ENCODE measurements around the gene FIZ1.

FIZ1 gene

DNA sequence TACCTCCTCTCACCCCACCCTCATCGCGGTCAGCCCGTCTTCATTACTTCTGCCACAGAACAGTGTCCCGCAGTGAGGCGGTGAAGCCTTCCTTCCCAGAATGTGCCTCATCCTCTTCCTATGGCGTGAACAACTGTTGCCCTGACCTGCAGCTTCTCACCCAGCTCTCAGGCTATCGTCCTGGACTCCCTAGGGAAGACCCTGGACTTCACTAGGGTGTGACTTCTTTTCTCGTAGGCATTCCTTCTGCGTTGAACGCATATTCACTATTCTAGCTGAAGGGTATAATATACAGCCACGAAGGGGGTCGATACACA is 7.1 kb upstream of the FIZ1 start:
- no peak for DNase-seq (ENCODE audit: low spot score)
- TF ChIP-seq, protein P1, sequence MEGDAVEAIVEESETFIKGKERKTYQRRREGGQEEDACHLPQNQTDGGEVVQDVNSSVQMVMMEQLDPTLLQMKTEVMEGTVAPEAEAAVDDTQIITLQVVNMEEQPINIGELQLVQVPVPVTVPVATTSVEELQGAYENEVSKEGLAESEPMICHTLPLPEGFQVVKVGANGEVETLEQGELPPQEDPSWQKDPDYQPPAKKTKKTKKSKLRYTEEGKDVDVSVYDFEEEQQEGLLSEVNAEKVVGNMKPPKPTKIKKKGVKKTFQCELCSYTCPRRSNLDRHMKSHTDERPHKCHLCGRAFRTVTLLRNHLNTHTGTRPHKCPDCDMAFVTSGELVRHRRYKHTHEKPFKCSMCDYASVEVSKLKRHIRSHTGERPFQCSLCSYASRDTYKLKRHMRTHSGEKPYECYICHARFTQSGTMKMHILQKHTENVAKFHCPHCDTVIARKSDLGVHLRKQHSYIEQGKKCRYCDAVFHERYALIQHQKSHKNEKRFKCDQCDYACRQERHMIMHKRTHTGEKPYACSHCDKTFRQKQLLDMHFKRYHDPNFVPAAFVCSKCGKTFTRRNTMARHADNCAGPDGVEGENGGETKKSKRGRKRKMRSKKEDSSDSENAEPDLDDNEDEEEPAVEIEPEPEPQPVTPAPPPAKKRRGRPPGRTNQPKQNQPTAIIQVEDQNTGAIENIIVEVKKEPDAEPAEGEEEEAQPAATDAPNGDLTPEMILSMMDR (IDR thresholded peaks at IDR 0.05; ENCODE audit: borderline replicate concordance, control extremely low read depth, extremely low read depth, insufficient read depth, missing control alignments), result no peak
- in situ Hi-C loops (cut with MboI; ENCODE audit: low sequenced_read_pairs, unreplicated experiment), result no loop called here

DNA sequence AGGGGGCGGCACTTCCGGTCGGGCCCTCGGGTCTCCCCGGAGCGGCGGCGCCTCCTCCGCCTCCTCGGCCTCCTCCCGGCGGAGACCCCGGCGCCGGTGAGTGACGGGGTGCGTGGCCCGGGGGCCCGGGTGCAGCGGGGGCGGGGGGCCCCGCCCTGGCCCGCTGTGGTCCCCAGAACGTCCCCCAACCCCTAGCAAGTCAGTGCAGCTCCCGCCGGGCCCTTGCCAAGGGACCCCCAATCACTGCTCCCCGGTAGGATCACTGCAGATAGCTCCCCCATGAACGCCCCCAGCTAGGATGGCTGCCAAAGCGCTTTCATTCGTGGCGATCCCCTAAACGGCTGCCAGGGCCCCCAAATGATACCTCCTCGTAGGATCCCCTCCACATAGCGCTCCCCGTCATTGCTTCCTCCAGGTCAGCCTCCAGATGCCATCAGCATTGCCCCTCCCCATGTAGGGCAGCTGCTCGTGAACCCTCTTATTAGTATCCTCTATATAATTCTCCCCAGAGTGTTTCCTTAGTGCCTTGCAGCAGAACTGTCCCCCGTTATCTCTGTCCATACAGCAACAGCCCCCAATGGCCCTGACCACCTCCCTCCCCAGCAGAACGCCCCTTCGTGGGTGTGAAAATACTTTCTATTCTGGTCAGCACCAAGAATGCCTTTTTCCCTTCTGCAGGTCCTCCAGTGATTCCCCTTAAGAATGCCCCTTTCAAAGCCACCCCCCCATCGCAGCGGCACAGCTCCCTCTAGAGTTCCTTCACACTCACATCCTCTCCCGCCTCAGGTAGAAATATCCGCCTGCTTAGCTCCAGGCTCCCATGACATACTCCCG is 6.5 kb upstream of the FIZ1 start, which contains the start of gene ZNF865:
TSS of gene ZNF865 (plus strand) at position 11 of the 834 bp plus-strand sequence. CDS start 7,972 bp downstream, outside the sequence.
- TF ChIP-seq, protein P1 (IDR thresholded peaks at IDR 0.05; ENCODE audit: borderline replicate concordance, control extremely low read depth, extremely low read depth, insufficient read depth, missing control alignments), result peak; percentile 77
- in situ Hi-C loops (cut with MboI; ENCODE audit: low sequenced_read_pairs, unreplicated experiment), result no loop called here
- DNase-seq (ENCODE audit: low spot score), result peak; percentile 78

DNA sequence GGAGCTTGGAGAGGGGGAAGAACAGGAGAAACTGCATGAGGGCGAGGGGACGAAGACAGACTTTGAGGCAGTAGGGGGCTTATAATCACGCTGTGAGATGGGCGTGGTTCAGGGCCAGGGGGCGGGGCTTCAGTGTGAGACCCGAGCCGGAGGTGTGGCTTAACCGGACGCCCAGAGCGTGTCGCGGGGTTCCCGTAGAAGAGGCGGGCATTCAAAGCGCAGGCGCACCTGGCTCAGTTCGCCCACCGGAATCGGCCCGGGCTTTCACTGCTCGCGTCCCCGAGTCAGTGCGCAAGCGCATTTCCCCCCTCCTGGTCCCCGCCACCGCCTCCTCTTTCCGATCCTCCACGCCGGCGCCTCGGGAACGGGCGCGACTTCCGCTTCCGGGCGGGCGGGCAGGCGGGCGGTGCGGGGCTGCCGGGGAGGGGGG is 5.9 kb upstream of the FIZ1 start:
- TF ChIP-seq, protein P1 (IDR thresholded peaks at IDR 0.05; ENCODE audit: borderline replicate concordance, control extremely low read depth, extremely low read depth, insufficient read depth, missing control alignments), result no peak
- peak; percentile 96 for DNase-seq (ENCODE audit: low spot score)
- in situ Hi-C loops (cut with MboI; ENCODE audit: low sequenced_read_pairs, unreplicated experiment), result no loop called here

DNA sequence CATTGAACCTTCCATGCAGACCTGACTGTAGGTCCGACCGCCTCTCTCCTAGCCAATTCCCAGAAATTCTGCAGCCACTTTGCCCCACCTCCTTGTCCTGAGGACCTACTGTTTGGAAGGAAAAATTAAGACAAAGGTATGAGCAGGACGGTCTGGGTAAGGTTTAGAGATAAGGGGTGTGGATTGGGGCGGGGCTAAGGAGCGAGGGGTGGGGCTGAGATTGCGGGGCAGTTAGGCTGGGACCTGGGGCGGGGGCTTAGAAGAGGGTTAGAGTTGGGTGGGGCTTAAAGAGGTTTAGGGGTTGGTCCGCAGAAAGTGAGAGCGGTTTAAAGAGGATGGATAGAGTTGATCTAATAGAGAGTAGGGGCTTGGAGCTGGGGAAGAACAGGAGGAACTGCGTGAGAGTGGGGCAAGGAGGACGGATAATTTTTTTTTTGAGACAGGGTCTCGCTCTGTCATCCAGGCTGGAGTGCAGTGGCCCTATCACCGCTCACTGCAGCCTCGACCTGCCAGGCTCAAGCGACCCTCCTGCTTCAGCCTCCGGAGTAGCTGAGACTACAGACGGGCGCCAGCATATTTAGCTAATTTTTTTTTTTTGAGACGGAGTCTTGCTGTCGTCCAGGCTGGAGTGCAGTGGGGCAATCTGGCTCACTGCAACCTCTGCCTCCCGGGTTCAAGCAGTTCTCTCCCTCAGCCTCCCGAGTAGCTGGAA is 4.4 kb upstream of the FIZ1 start:
- in situ Hi-C loops (cut with MboI; ENCODE audit: low sequenced_read_pairs, unreplicated experiment), result no loop called here
- TF ChIP-seq, protein P1 (IDR thresholded peaks at IDR 0.05; ENCODE audit: borderline replicate concordance, control extremely low read depth, extremely low read depth, insufficient read depth, missing control alignments), result no peak
- no peak for DNase-seq (ENCODE audit: low spot score)

DNA sequence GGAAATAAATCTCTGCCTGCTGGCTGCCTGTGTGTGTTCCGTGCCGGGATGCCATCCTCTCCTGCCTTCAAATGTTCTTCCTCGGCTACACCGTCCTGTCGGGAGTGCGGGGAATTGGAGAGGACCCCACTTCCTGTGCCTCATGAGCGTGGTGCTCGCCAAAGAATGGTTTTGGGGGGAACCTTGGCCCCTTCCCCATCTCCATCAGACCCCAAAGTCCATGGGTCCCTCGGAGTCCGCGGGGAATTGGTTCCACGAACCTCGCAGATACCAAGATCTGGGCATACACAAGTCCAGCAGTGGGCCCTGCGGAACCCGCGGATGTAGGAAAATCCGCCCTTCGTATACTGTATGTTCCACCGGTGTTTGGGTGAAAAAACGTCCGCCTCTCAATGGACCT is 3.8 kb upstream of the FIZ1 start:
- in situ Hi-C loops (cut with MboI; ENCODE audit: low sequenced_read_pairs, unreplicated experiment), result no loop called here

More for the DNA sequence above, 3.8 kb upstream of the FIZ1 start:
- DNase-seq (ENCODE audit: low spot score), result no peak
- TF ChIP-seq, protein P1 (IDR thresholded peaks at IDR 0.05; ENCODE audit: borderline replicate concordance, control extremely low read depth, extremely low read depth, insufficient read depth, missing control alignments), result no peak

Measured in GM13976 (cell line).